HepG2 (cell line): ENCODE measurements around the gene SIDT1. TPM values are rescaled to one million over a fixed set of nuclear protein-coding genes. Genes with fewer than 3 reads are reported as not detected.

Experiments
- ATAC-seq: fragments of 200-7000 bp; cut with Tn5 transposase; 3 replicates; pipeline ENCODE4 v1.9.1; 2020; ENCODE audit warnings: mild to moderate bottlenecking, moderate library complexity
- BruUV-seq: library from RNA; stranded (reverse); fragments of 400-500 nt; replicated peaks from 2 replicates; lab custom pipeline; 2021; lab: Mats Ljungman, UMichigan
- CTCF ChIA-PET: fragments of 300-600 bp; formaldehyde crosslinking; extraction: SDS; loops from one replicate; lab custom pipeline; 2021; ENCODE audit warnings: low total read pairs, inconsistent platforms, low intra/inter-chr PET ratio; lab: Yijun Ruan, JAX
- POLR2A ChIA-PET: fragments of 350-600 bp; sonication (Branson Sonifier 250); formaldehyde crosslinking; loops from one replicate; lab custom pipeline; 2020; ENCODE audit warnings: antibody characterized with exemption, inconsistent platforms; lab: Yijun Ruan, JAX
- DNase-seq: peaks from one replicate; pipeline ENCODE4 v3.0.0-alpha.2; 2015; ENCODE audit warnings: low spot score
- FAIRE-seq: peaks from 3 replicates; lab custom pipeline; 2011; peaks lifted over from hg19 to GRCh38; lab: Jason Lieb, UNC
- H2AFZ ChIP-seq: one replicate; pipeline ENCODE4 v1.6.1; 2011; ENCODE audit warnings: low read length, inconsistent platforms
- H3K27ac ChIP-seq: fragments of 300-600 bp; 3 replicates; pipeline ENCODE4 v1.8.0; 2011; ENCODE audit warnings: mixed run types, mild to moderate bottlenecking, mixed read lengths, low read length, inconsistent platforms; ENCODE audit not compliant: insufficient read depth; ENCODE audit errors: extremely low read length
- H3K27me3 ChIP-seq, 2 experiments: fragments of 200-600 bp in 1 of 2; 2 replicates in 1 of 2; 3 replicates in 1 of 2; pipeline versions ENCODE4 v1.6.0 to v1.8.0; 2011; ENCODE audit warnings: low read length in 2 of 2, mild to moderate bottlenecking in 2 of 2, moderate library complexity in 2 of 2, inconsistent platforms in 1 of 2; ENCODE audit not compliant: insufficient read depth in 2 of 2, control insufficient read depth in 1 of 2
- H3K36me3 ChIP-seq, 2 experiments: fragments of 200-600 bp in 1 of 2; replicated peaks in 1 of 2; 2 replicates in 1 of 2; 3 replicates in 1 of 2; pipeline versions ENCODE4 v1.5.1 to v1.8.0; 2011; ENCODE audit warnings: low read length in 2 of 2, inconsistent platforms in 1 of 2; ENCODE audit not compliant: insufficient read depth in 2 of 2, control insufficient read depth in 1 of 2
- H3K4me1 ChIP-seq: 2 replicates; pipeline ENCODE4 v1.5.1; 2012; ENCODE audit warnings: low read length, inconsistent platforms; ENCODE audit not compliant: insufficient read depth
- H3K4me2 ChIP-seq: 2 replicates; pipeline ENCODE4 v1.6.0; 2011; ENCODE audit warnings: low read depth, low read length, inconsistent platforms
- H3K4me3 ChIP-seq, 3 experiments: fragments of 200-600 bp in 1 of 3; sonication (generic), shearing (Covaris generic) in 1 of 3; replicated peaks in 1 of 3; 2 replicates each; pipeline ENCODE4 v1.5.1; 2011 to 2016; ENCODE audit warnings: low read length in 3 of 3, inconsistent platforms in 2 of 3, low read depth in 2 of 3, mild to moderate bottlenecking in 2 of 3, control low read depth in 1 of 3, mixed read lengths in 1 of 3; ENCODE audit not compliant: insufficient read depth in 1 of 3
- H3K79me2 ChIP-seq: one replicate; pipeline ENCODE4 v1.6.1; 2011; ENCODE audit warnings: low read length, inconsistent platforms; ENCODE audit not compliant: insufficient read depth
- H3K9ac ChIP-seq: 2 replicates; pipeline ENCODE4 v1.6.0; 2011; ENCODE audit warnings: mild to moderate bottlenecking, low read depth, low read length, inconsistent platforms; ENCODE audit not compliant: insufficient read depth
- H3K9me3 ChIP-seq: 2 replicates; pipeline ENCODE4 v1.5.1; 2012; ENCODE audit warnings: mild to moderate bottlenecking, low read length
- H4K20me1 ChIP-seq: 2 replicates; pipeline ENCODE4 v1.6.0; 2011; ENCODE audit warnings: inconsistent platforms, mild to moderate bottlenecking, low read length, moderate library complexity; ENCODE audit not compliant: insufficient read depth
- ATRX ChIP-seq: sonication (generic); formaldehyde crosslinking; IDR thresholded peaks from 2 replicates; pipeline ENCODE4 v1.4.0; 2020; ENCODE audit warnings: missing genetic modification reagents, borderline replicate concordance
- CTCF ChIP-seq: sonication (generic); formaldehyde crosslinking; IDR thresholded peaks from 2 replicates; pipeline ENCODE4 v1.5.0; 2020; ENCODE audit warnings: mild to moderate bottlenecking, missing genetic modification reagents, moderate library complexity
- FOXA1 ChIP-seq, 2 experiments: fragments of 450-650 bp in 1 of 2; sonication (generic) in 1 of 2; formaldehyde crosslinking in 1 of 2; IDR thresholded peaks; 2 replicates each; pipeline versions ENCODE4 v1.4.0 to v1.6.1; 2016 to 2020; ENCODE audit warnings: missing genetic modification reagents in 1 of 2
- GFI1 ChIP-seq: sonication (generic); formaldehyde crosslinking; IDR thresholded peaks from 2 replicates; pipeline ENCODE4 v1.5.0; 2020; ENCODE audit warnings: missing genetic modification reagents, mild to moderate bottlenecking, borderline replicate concordance
- MAFF ChIP-seq: IDR thresholded peaks from 2 replicates; pipeline ENCODE4 v1.6.1; 2011; ENCODE audit warnings: low read depth, low read length, improper control_type of control experiment
- MLLT10 ChIP-seq: sonication (generic); formaldehyde crosslinking; IDR thresholded peaks from 2 replicates; pipeline ENCODE4 v1.4.0; 2020; ENCODE audit warnings: missing genetic modification reagents
- SKIL ChIP-seq: sonication (generic); formaldehyde crosslinking; IDR thresholded peaks from 2 replicates; pipeline ENCODE4 v1.8.0; 2022; ENCODE audit warnings: missing genetic modification reagents, mild to moderate bottlenecking, moderate library complexity, borderline replicate concordance
- SMAD9 ChIP-seq: sonication (generic); formaldehyde crosslinking; IDR thresholded peaks from 2 replicates; pipeline ENCODE4 v1.5.1; 2020; ENCODE audit warnings: mild to moderate bottlenecking, missing genetic modification reagents
- SMC3 ChIP-seq: IDR thresholded peaks from 2 replicates; pipeline ENCODE4 v1.6.1; 2011; ENCODE audit warnings: low read length, improper control_type of control experiment
- SOX13 ChIP-seq, 3 experiments: fragments of 450-650 bp in 1 of 3; sonication (generic) in 1 of 3; formaldehyde crosslinking in 1 of 3; IDR thresholded peaks in 2 of 3; conservative IDR thresholded peaks in 1 of 3; 2 replicates each; pipeline versions ENCODE4 v1.5.0 to v1.6.1; 2016 to 2020; ENCODE audit warnings: antibody characterized with exemption in 1 of 3, mild to moderate bottlenecking in 1 of 3, missing compliant biosample characterization in 1 of 3, missing genetic modification reagents in 1 of 3, moderate library complexity in 1 of 3
- ZBTB39 ChIP-seq: sonication (generic); formaldehyde crosslinking; IDR thresholded peaks from 2 replicates; pipeline ENCODE4 v1.5.0; 2020; ENCODE audit warnings: missing genetic modification reagents
- ZFAT ChIP-seq: sonication (generic); formaldehyde crosslinking; conservative IDR thresholded peaks from 2 replicates; pipeline ENCODE4 v1.8.1; 2023; ENCODE audit warnings: missing genetic modification reagents, inconsistent platforms
- ZNF558 ChIP-seq: sonication (generic); formaldehyde crosslinking; IDR thresholded peaks from 2 replicates; pipeline ENCODE4 v1.9.0; 2022; ENCODE audit warnings: mild to moderate bottlenecking, missing genetic modification reagents, borderline replicate concordance
- WGBS: methylation state at CpG from one replicate; pipeline ENCODE4 v1.1.6; 2017; ENCODE audit warnings: low lambda C conversion rate; 5-methylcytosine and 5-hydroxymethylcytosine counted together
- in situ Hi-C: cut with HindIII; loops from 2 replicates; pipeline ENCODE4 v1.10.0; 2017; ENCODE audit warnings: low pct_unique_long_range_greater_than_20kb; ENCODE audit not compliant: extremely low pct_ligation_motif_present
- intact Hi-C: fragments of 100-400 bp; cut with micrococcal nuclease; formaldehyde crosslinking; loops from one replicate; pipeline ENCODE4 v1.10.0; 2022; ENCODE audit not compliant: unreplicated experiment
- polyA plus RNA-seq, 8 experiments: library from polyadenylated mRNA; depleted of rRNA in 3 of 8; stranded (reverse) in 7 of 8; unstranded in 1 of 8; fragments of >200 nt; fragmentation: Illumina TruSeq in 4 of 8; extraction: Trizol in 4 of 8; gene quantifications; 2 replicates each; pipeline versions ENCODE4 v1.2.1 to v1.2.3, GENCODE V29; 2011 to 2016; ENCODE audit warnings: low read depth in 4 of 8, missing spikeins in 1 of 8, mixed read lengths in 1 of 8; ENCODE audit not compliant: insufficient read depth in 1 of 8
- total RNA-seq, 5 experiments: library from RNA; depleted of rRNA; stranded (reverse); fragments of >200 nt; fragmentation: Illumina TruSeq; extraction: Trizol; gene quantifications; 2 replicates each; pipeline ENCODE4 v1.2.3, GENCODE V29; 2016; ENCODE audit warnings: low read depth in 1 of 5
- TF ChIP-seq, protein P1 (sequence below): sonication (generic); formaldehyde crosslinking; IDR thresholded peaks from 2 replicates; pipeline ENCODE4 v1.5.0; 2020; ENCODE audit warnings: mild to moderate bottlenecking, missing genetic modification reagents, borderline replicate concordance

SIDT1 gene
- total and polyA plus RNA-seq, 2 of the 13 experiments (the other 11 are each of a cell fraction or from before 2014, with no cell fraction given) = 0.07 TPM

DNA sequence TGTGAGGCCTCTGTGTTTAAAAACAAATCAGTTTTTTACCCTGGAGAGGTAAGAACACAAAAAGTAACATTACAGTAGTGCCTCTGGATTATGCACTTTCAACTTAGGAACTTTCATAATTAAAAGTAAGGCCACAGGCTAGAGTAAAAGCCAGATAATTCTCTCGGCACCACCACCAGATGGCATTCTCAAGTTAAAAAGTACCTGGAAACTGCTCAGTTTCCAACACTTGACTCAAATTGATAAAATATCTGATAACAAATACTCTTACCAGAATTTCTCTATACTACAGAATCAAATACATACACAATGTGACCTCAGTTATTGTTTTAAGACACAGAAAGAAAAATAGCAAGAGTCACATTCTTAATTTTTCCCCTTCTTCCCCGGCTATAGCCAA lies 37.3 kb upstream of the SIDT1 start:
- no peak overlapping the region for H3K9ac ChIP-seq
- no peaks in the 10 kb centered on the region for H3K9me3 ChIP-seq
- H3K4me3 ChIP-seq = no peak overlapping the region
- no TSS peak for BruUV-seq
- ChIA-PET POLR2A (no interaction called here), CTCF (interaction anchor here (2.0 to 3.8 kb wide), 3 partner anchors 58 to 132 kb away, joined by 6 to 58 read pairs (median 29); no protein-coding TSS in a partner anchor)
- intact Hi-C loops (loop anchor here (2.0 kb wide), 1 partner anchor 250 kb away; no protein-coding TSS in a partner anchor), in situ Hi-C loops (loop anchor here (10.0 kb wide), 2 partner anchors 80 to 130 kb away; no protein-coding TSS in a partner anchor)
- no peak overlapping the region for H3K4me2 ChIP-seq
- 74% methylated on average over 2 of the region's 2 CpGs for WGBS
- H3K27me3 ChIP-seq = no peaks in the 10 kb centered on the region
- no peaks in the 10 kb centered on the region for H4K20me1 ChIP-seq
- no peak for FAIRE-seq
- H2AFZ ChIP-seq = no peak overlapping the region
- H3K79me2 ChIP-seq = no peaks in the 10 kb centered on the region
- H3K4me1 ChIP-seq = no peaks in the 10 kb centered on the region
- no peak overlapping the region for H3K27ac ChIP-seq
- DNase-seq = peak; percentile 34
- ATAC-seq = peak; percentile 63
- peaks cover 1 to 31% of the 10 kb centered on the region in 2 experiments; a peak in 2 of 5 replicates for H3K36me3 ChIP-seq
- TF ChIP-seq SKIL (CRISPR knock-in tag) (no peak), SMC3 (peak; percentile 80), ZBTB39 (CRISPR knock-in tag) (no peak), ATRX (CRISPR knock-in tag) (no peak), SMAD9 (CRISPR knock-in tag) (no peak), MAFF (no peak), ZNF558 (no peak), CTCF (CRISPR knock-in tag) (peak; percentile 54), MLLT10 (no peak), ZFAT (CRISPR knock-in tag) (no peak), SOX13 (IDR thresholded peaks at IDR 0.05) (no peak), SOX13 (CRISPR knock-in tag; conservative IDR thresholded peaks at IDR 0.05 in 1 of 2, IDR thresholded peaks at IDR 0.05 in 1 of 2) (no peak), GFI1 (CRISPR knock-in tag) (no peak), FOXA1 (IDR thresholded peaks at IDR 0.05) (no peak), FOXA1 (CRISPR knock-in tag; IDR thresholded peaks at IDR 0.05) (no peak)
- TF ChIP-seq, protein P1, sequence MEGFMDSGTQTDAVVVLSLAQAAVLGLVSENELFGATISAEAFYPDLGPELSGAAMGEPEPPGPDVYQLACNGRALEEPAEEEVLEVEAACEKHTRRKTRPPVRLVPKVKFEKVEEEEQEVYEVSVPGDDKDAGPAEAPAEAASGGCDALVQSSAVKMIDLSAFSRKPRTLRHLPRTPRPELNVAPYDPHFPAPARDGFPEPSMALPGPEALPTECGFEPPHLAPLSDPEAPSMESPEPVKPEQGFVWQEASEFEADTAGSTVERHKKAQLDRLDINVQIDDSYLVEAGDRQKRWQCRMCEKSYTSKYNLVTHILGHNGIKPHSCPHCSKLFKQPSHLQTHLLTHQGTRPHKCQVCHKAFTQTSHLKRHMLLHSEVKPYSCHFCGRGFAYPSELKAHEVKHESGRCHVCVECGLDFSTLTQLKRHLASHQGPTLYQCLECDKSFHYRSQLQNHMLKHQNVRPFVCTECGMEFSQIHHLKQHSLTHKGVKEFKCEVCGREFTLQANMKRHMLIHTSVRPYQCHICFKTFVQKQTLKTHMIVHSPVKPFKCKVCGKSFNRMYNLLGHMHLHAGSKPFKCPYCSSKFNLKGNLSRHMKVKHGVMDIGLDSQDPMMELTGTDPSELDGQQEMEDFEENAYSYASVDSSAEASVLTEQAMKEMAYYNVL (CRISPR knock-in tag) = no peak
